NCI-H2029 (cell line): ENCODE data around the gene UBAC2.
"Not testable (repeated sequence)": the region's sequence is repeated elsewhere in the genome, so short reads cannot be mapped to it uniquely, and the experiment has no call there.

Source experiments
- DNase-seq: peaks from one replicate; lab custom pipeline; 2025; lab: John Stamatoyannopoulos, UW

The UBAC2 gene

GRCh38 chr13:99185606-99186005 is 15.0 kb upstream of the UBAC2 start:
- DNase-seq = no peak

GRCh38 chr13:99190147-99190985 is 10.3 kb upstream of the UBAC2 start:
- DNase-seq = no peak

GRCh38 chr13:99191336-99191899 is 9.2 kb upstream of the UBAC2 start:
- peak; percentile 75 for DNase-seq

- DNase-seq = peak; percentile 48
Measured at GRCh38 chr13:99191900-99192399, 8.7 kb upstream of the UBAC2 start.

- DNase-seq = peak; percentile 4
Measured at GRCh38 chr13:99192480-99192879, 8.2 kb upstream of the UBAC2 start.

GRCh38 chr13:99193152-99193551 is 7.5 kb upstream of the UBAC2 start:
- DNase-seq = no peak

GRCh38 chr13:99196466-99197116 is 4.1 kb upstream of the UBAC2 start:
- DNase-seq = peak; percentile 18

GRCh38 chr13:99197117-99197651 is 3.5 kb upstream of the UBAC2 start:
- DNase-seq = peak; percentile 22

- DNase-seq = no peak
Measured at GRCh38 chr13:99199541-99200431, 868 bp upstream of the UBAC2 start.

- no peak for DNase-seq
Measured at GRCh38 chr13:99203601-99204579, 3.2 kb downstream of the UBAC2 start.

- DNase-seq = no peak
Measured at GRCh38 chr13:99205621-99206220, 5.1 kb downstream of the UBAC2 start.

- DNase-seq = no peak
Measured at GRCh38 chr13:99206226-99206625, 5.6 kb downstream of the UBAC2 start.

GRCh38 chr13:99206873-99207272 is 6.2 kb downstream of the UBAC2 start:
- DNase-seq = no peak

- DNase-seq = no peak
Measured at GRCh38 chr13:99207511-99207910, 6.9 kb downstream of the UBAC2 start.

- DNase-seq = no peak
Measured at GRCh38 chr13:99208185-99208584, 7.5 kb downstream of the UBAC2 start.

- DNase-seq = no peak
Measured at GRCh38 chr13:99208845-99209527, 8.3 kb downstream of the UBAC2 start.

GRCh38 chr13:99210627-99211026 is 10.0 kb downstream of the UBAC2 start:
- DNase-seq = not testable (repeated sequence)

- no peak for DNase-seq
Measured at GRCh38 chr13:99211421-99212035, 10.9 kb downstream of the UBAC2 start.

- DNase-seq = no peak
Measured at GRCh38 chr13:99214232-99214631, 13.6 kb downstream of the UBAC2 start.
